A549 (cell line): ENCODE data around the gene FRYL. TPM values are rescaled to one million over a fixed set of nuclear protein-coding genes. Genes with fewer than 3 reads are reported as not detected.

Experiments
- ATAC-seq, 2 experiments: fragments of 200-7000 bp in 1 of 2; fragments of >200 bp in 1 of 2; cut with Nextera tagmentation in 1 of 2; cut with Tn5 transposase in 1 of 2; 3 replicates each; pipeline versions ENCODE4 v1.8.0 to v1.9.1; 2018 to 2020; ENCODE audit warnings: mild to moderate bottlenecking in 1 of 2, moderate library complexity in 1 of 2
- CTCF ChIA-PET: fragments of 300-600 bp; sonication (Branson Sonifier 250); formaldehyde crosslinking; extraction: SDS; loops from one replicate; lab custom pipeline; 2021; ENCODE audit warnings: antibody characterized with exemption, inconsistent platforms; lab: Yijun Ruan, JAX
- POLR2A ChIA-PET: fragments of 350-600 bp; formaldehyde crosslinking; extraction: SDS; loops from one replicate; lab custom pipeline; 2021; ENCODE audit warnings: antibody characterized with exemption, inconsistent platforms; lab: Yijun Ruan, JAX
- DNase-seq, 2 experiments: peaks; one replicate each; pipeline versions ENCODE4 v3.0.0 to v3.0.0-alpha.2; 2011 to 2016; ENCODE audit warnings: low read depth in 1 of 2, low spot score in 1 of 2
- FAIRE-seq: peaks from 2 replicates; lab custom pipeline; 2011; peaks lifted over from hg19 to GRCh38; lab: Jason Lieb, UNC
- H3K27ac ChIP-seq, 2 experiments: fragments of >200 bp; sonication (Bioruptor Twin); formaldehyde crosslinking; 3 replicates each; pipeline ENCODE4 v1.5.1; 2016 to 2017
- H3K4me1 ChIP-seq: fragments of >200 bp; sonication (Bioruptor Twin); formaldehyde crosslinking; 3 replicates; pipeline ENCODE4 v1.6.1; 2016
- H3K4me2 ChIP-seq: fragments of >200 bp; sonication (Bioruptor Twin); formaldehyde crosslinking; 3 replicates; pipeline ENCODE4 v1.6.1; 2016
- H3K4me3 ChIP-seq: fragments of >200 bp; sonication (Bioruptor Twin); formaldehyde crosslinking; 3 replicates; pipeline ENCODE4 v1.5.1; 2016
- H3K9me3 ChIP-seq: fragments of >200 bp; sonication (Bioruptor Twin); formaldehyde crosslinking; 3 replicates; pipeline ENCODE4 v1.6.1; 2016
- BHLHE40 ChIP-seq: IDR thresholded peaks from 2 replicates; pipeline ENCODE4 v1.6.1; 2012; ENCODE audit warnings: low read depth, low read length, inconsistent platforms
- CBX2 ChIP-seq: fragments of 200-600 bp; sonication (generic); IDR thresholded peaks from 2 replicates; pipeline ENCODE4 v1.6.1; 2016; ENCODE audit warnings: low read depth, mild to moderate bottlenecking, borderline replicate concordance
- CBX8 ChIP-seq: fragments of 200-600 bp; sonication (generic); IDR thresholded peaks from 2 replicates; pipeline ENCODE4 v1.6.1; 2016
- E2F6 ChIP-seq: IDR thresholded peaks from 2 replicates; pipeline ENCODE4 v1.6.1; 2012; ENCODE audit warnings: low read depth, borderline replicate concordance
- FOSL2 ChIP-seq, 2 experiments: fragments of 450-650 bp in 1 of 2; fragments of >200 bp in 1 of 2; sonication (Bioruptor Twin) in 1 of 2; formaldehyde crosslinking; IDR thresholded peaks; 2 replicates each; pipeline versions ENCODE4 v1.5.0 to v1.6.1; 2016 to 2020; ENCODE audit warnings: mild to moderate bottlenecking in 1 of 2, moderate library complexity in 1 of 2
- HEYL ChIP-seq: fragments of 250-450 bp; sonication (Bioruptor Pico); IDR thresholded peaks from 2 replicates; pipeline ENCODE4 v1.8.0; 2021; ENCODE audit warnings: mild to moderate bottlenecking, moderate library complexity
- HOXA7 ChIP-seq: fragments of 250-450 bp; sonication (Bioruptor Pico); IDR thresholded peaks from 2 replicates; pipeline ENCODE4 v1.5.0; 2020; ENCODE audit warnings: mild to moderate bottlenecking, moderate library complexity
- JUNB ChIP-seq: fragments of >200 bp; sonication (Bioruptor Twin); formaldehyde crosslinking; IDR thresholded peaks from 2 replicates; pipeline ENCODE4 v1.6.1; 2016
- NPAS2 ChIP-seq: fragments of 250-450 bp; sonication (Bioruptor Pico); IDR thresholded peaks from 2 replicates; pipeline ENCODE4 v1.8.0; 2022; ENCODE audit warnings: mild to moderate bottlenecking, moderate library complexity, borderline replicate concordance
- RAD21 ChIP-seq, 2 experiments: fragments of >200 bp in 1 of 2; sonication (Bioruptor Twin) in 1 of 2; formaldehyde crosslinking in 1 of 2; IDR thresholded peaks in 1 of 2; conservative IDR thresholded peaks in 1 of 2; 2 replicates in 1 of 2; 3 replicates in 1 of 2; pipeline ENCODE4 v1.6.1; 2012 to 2018; ENCODE audit warnings: inconsistent platforms in 1 of 2
- RNF2 ChIP-seq: fragments of 200-600 bp; sonication (generic); IDR thresholded peaks from 2 replicates; pipeline ENCODE4 v1.6.1; 2016; ENCODE audit warnings: low read depth, mild to moderate bottlenecking, antibody characterized with exemption, moderate library complexity, borderline replicate concordance
- TP53 ChIP-seq: fragments of 250-450 bp; sonication (Bioruptor Pico); IDR thresholded peaks from 2 replicates; pipeline ENCODE4 v1.5.0; 2021; ENCODE audit warnings: mild to moderate bottlenecking, moderate library complexity
- WGBS: methylation state at CpG from one replicate; pipeline ENCODE4 v1.1.6; 2017; ENCODE audit errors: missing lambda C conversion rate; 5-methylcytosine and 5-hydroxymethylcytosine counted together
- polyA plus RNA-seq, 4 experiments: library from polyadenylated mRNA; depleted of rRNA in 3 of 4; stranded (reverse); fragments of >200 nt; fragmentation: RNase III in 1 of 4; extraction: RNeasy Plus Mini Kit Qiagen cat#74134 plus additional on column Dnase treatment in 1 of 4; gene quantifications; 2 replicates in 3 of 4; 3 replicates in 1 of 4; pipeline ENCODE4 v1.2.3, GENCODE V29; 2011 to 2017
- TF ChIP-seq, protein P1 (sequence below): fragments of >200 bp; sonication (Bioruptor Twin); formaldehyde crosslinking; IDR thresholded peaks from 3 replicates; pipeline ENCODE4 v1.6.1; 2016
- TF ChIP-seq, protein P2 (sequence below): fragments of 200-600 bp; sonication (generic); IDR thresholded peaks from 2 replicates; pipeline ENCODE4 v1.6.1; 2016; ENCODE audit warnings: antibody characterized with exemption, mild to moderate bottlenecking, moderate library complexity

FRYL gene
- polyA plus RNA-seq, 2 of the 4 experiments (the other 2 are of a cell fraction), result 7.1 to 21.1 TPM

GRCh38 chr4:48653217-48654014 is 126.7 kb downstream of the FRYL start:
- no peak overlapping the region for H3K27ac ChIP-seq

DNA sequence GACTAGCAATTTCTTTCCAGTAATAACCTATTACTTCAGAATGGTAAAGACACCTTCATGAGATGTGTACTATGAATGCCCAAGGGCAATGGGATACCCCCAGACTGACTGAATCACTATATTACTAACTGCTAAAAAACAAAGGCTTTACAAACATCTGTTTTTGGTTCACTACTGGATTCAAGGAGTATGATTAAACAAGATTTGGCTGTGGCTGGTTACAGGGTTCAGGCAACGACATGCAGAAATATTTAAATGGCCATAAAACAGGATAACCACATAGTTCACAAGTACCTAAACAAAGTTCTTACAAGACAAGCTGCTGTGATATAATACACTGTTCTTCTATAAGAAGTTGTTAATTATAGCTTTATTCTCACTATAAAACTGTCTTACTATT is 128.2 kb downstream of the FRYL start:
- ATAC-seq (no peak), FAIRE-seq (no peak), DNase-seq (no peak)
- no peaks in the 10 kb centered on the region for H3K9me3 ChIP-seq
- H3K4me1 ChIP-seq, result peaks cover 8% of the 10 kb centered on the region; the same call in 1 of the 3 replicates
- no peak overlapping the region for H3K4me3 ChIP-seq
- no peak overlapping the region for H3K27ac ChIP-seq
- H3K4me2 ChIP-seq, result no peak overlapping the region
- 100% methylated on average over 1 of the region's 1 CpG for WGBS
- ChIA-PET CTCF (no interaction called here), POLR2A (no interaction called here)
- TF ChIP-seq HEYL (CRISPR knock-in tag) (no peak), E2F6 (no peak), HOXA7 (no peak), NPAS2 (CRISPR knock-in tag) (no peak), CBX8 (no peak)
- TF ChIP-seq, protein P1, sequence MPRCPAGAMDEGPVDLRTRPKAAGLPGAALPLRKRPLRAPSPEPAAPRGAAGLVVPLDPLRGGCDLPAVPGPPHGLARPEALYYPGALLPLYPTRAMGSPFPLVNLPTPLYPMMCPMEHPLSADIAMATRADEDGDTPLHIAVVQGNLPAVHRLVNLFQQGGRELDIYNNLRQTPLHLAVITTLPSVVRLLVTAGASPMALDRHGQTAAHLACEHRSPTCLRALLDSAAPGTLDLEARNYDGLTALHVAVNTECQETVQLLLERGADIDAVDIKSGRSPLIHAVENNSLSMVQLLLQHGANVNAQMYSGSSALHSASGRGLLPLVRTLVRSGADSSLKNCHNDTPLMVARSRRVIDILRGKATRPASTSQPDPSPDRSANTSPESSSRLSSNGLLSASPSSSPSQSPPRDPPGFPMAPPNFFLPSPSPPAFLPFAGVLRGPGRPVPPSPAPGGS, result no peak
- TF ChIP-seq, protein P2, sequence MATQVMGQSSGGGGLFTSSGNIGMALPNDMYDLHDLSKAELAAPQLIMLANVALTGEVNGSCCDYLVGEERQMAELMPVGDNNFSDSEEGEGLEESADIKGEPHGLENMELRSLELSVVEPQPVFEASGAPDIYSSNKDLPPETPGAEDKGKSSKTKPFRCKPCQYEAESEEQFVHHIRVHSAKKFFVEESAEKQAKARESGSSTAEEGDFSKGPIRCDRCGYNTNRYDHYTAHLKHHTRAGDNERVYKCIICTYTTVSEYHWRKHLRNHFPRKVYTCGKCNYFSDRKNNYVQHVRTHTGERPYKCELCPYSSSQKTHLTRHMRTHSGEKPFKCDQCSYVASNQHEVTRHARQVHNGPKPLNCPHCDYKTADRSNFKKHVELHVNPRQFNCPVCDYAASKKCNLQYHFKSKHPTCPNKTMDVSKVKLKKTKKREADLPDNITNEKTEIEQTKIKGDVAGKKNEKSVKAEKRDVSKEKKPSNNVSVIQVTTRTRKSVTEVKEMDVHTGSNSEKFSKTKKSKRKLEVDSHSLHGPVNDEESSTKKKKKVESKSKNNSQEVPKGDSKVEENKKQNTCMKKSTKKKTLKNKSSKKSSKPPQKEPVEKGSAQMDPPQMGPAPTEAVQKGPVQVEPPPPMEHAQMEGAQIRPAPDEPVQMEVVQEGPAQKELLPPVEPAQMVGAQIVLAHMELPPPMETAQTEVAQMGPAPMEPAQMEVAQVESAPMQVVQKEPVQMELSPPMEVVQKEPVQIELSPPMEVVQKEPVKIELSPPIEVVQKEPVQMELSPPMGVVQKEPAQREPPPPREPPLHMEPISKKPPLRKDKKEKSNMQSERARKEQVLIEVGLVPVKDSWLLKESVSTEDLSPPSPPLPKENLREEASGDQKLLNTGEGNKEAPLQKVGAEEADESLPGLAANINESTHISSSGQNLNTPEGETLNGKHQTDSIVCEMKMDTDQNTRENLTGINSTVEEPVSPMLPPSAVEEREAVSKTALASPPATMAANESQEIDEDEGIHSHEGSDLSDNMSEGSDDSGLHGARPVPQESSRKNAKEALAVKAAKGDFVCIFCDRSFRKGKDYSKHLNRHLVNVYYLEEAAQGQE, result no peak
- TF ChIP-seq, all 56 proteins: peak for 0

More at GRCh38 chr4:48653217-48654014, 126.7 kb downstream of the FRYL start:
- peaks cover 8% of the 10 kb centered on the region; the same call in 1 of the 3 replicates for H3K4me1 ChIP-seq
- H3K4me2 ChIP-seq, result no peak overlapping the region
- no peak for TF ChIP-seq TP53 (CRISPR knock-in tag)
- TF ChIP-seq FOSL2 (IDR thresholded peaks at IDR 0.05), result no peak
- TF ChIP-seq FOSL2 (CRISPR knock-in tag; IDR thresholded peaks at IDR 0.05), result no peak
- no peak for TF ChIP-seq RNF2
- no peak for TF ChIP-seq BHLHE40
- TF ChIP-seq CBX2, result no peak
- TF ChIP-seq JUNB, result no peak
- TF ChIP-seq, protein P1, result no peak
- TF ChIP-seq RAD21 (conservative IDR thresholded peaks at IDR 0.05 in 1 of 2, IDR thresholded peaks at IDR 0.05 in 1 of 2), result no peak
- FAIRE-seq (no peak), DNase-seq (no peak), ATAC-seq (no peak)
- no peak overlapping the region for H3K4me3 ChIP-seq
- WGBS, result 87% methylated on average over 8 of the region's 8 CpGs
- CTCF ChIA-PET, result interaction anchor here (0.8 kb wide), 1 partner anchor 309 kb away, joined by 6 read pairs; no protein-coding TSS in a partner anchor
- H3K9me3 ChIP-seq, result no peaks in the 10 kb centered on the region
- POLR2A ChIA-PET, result no interaction called here
